Lung (tissue), 12 donors: Measurements from ENCODE around the gene TMEM161B. TPM values are rescaled to one million over a fixed set of nuclear protein-coding genes. Genes with fewer than 3 reads are reported as not detected.

Source experiments
- ATAC-seq: fragments of 200-7000 bp; cut with Tn5 transposase; one replicate; pipeline ENCODE4 v1.9.1; 2020; ENCODE audit warnings: moderate number of reproducible peaks; ENCODE audit not compliant: insufficient read depth, low FRiP score
- DNase-seq, 3 donors: peaks; one replicate each; pipeline ENCODE4 v3.0.0-alpha.2; 2013 to 2017
- H3K27ac ChIP-seq, 2 donors: one replicate each; pipeline ENCODE4 v1.5.1; 2013; ENCODE audit warnings: mild to moderate bottlenecking in 2 of 2, moderate library complexity in 2 of 2, control low read depth in 1 of 2, inconsistent platforms in 1 of 2, low read depth in 1 of 2, low read length in 1 of 2
- H3K27me3 ChIP-seq, 3 donors: one replicate each; pipeline ENCODE4 v1.5.1; 2013; ENCODE audit warnings: low read length in 2 of 3; ENCODE audit not compliant: control insufficient read depth in 3 of 3, insufficient read depth in 3 of 3
- H3K36me3 ChIP-seq, 4 donors: one replicate each; pipeline ENCODE4 v1.5.1; 2013; ENCODE audit warnings: low read length in 4 of 4, mild to moderate bottlenecking in 1 of 4, moderate library complexity in 1 of 4; ENCODE audit not compliant: control insufficient read depth in 4 of 4, insufficient read depth in 4 of 4
- H3K4me1 ChIP-seq, 5 donors: one replicate each; pipeline ENCODE4 v1.5.1; 2013; ENCODE audit warnings: low read length in 5 of 5, mild to moderate bottlenecking in 2 of 5, moderate library complexity in 1 of 5; ENCODE audit not compliant: control insufficient read depth in 5 of 5, insufficient read depth in 5 of 5
- H3K4me3 ChIP-seq: one replicate; pipeline ENCODE4 v1.5.1; 2013; ENCODE audit warnings: mild to moderate bottlenecking, control low read depth, moderate library complexity
- H3K9ac ChIP-seq, 2 donors: one replicate each; pipeline ENCODE4 v1.5.1; 2013; ENCODE audit warnings: low read length in 2 of 2, control low read depth in 1 of 2; ENCODE audit not compliant: insufficient read depth in 1 of 2
- H3K9me3 ChIP-seq, 4 donors: one replicate each; pipeline ENCODE4 v1.5.1; 2013; ENCODE audit warnings: low read length in 3 of 4, mild to moderate bottlenecking in 1 of 4, moderate library complexity in 1 of 4; ENCODE audit not compliant: control insufficient read depth in 4 of 4, insufficient read depth in 3 of 4
- WGBS, 2 donors: extraction: QIAGEN DNeasy Blood & Tissue Kit; methylation state at CpG; one replicate each; pipeline ENCODE4 v1.1.7; 2013; 5-methylcytosine and 5-hydroxymethylcytosine counted together
- polyA plus RNA-seq, 2 donors: library from polyadenylated mRNA; stranded (reverse); fragments of 200-250 nt; gene quantifications; one replicate each; pipeline ENCODE4 v1.2.1, GENCODE V29; 2013
- total RNA-seq, 2 donors: library from RNA; depleted of rRNA in 1 of 2; stranded (reverse); fragments of >200 nt in 1 of 2; gene quantifications; one replicate each; pipeline ENCODE4 v1.2.1, GENCODE V29; 2014 to 2021
- TF ChIP-seq, protein P1 (sequence below): IDR thresholded peaks from 2 replicates; pipeline ENCODE4 v1.5.1; 2012; ENCODE audit warnings: mild to moderate bottlenecking; ENCODE audit errors: control extremely low read depth, extremely low read depth
- donor health status: control.
- donor health status: control.
- donor health status: Bipolar disorder and iron deficiency.
- donor health status: healthy.
- donor health status: DM: yes; HTN: yes; CAD: no.

TMEM161B gene
- total and polyA plus RNA-seq, 4 donors, result 5.2 to 48.4 (median 9.6) TPM

DNA sequence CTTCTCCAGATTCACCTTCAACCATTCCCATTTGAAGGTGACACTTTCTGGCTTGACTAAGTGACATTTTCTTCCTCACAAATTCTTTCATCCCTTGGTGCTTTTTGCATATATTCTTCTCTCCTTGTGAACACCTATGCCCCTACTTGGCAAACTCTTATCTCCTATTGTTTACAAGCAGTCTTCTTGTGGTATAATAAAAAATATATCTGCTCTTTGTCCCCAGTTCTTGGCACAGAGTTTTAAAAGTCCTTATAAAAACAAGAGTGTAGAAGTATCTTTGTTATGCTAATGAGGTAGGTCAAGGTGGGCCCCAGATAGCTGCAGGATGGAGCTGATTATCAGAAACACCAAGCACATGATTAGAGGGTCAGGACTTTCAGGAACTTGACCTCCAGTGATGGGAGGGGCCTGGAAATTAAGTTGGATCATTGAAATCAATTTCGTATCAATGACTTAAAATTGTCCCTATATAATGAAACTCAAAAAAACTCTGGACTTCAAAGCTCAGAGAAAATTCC, 38.0 kb downstream of the TMEM161B start:
- ATAC-seq (no peak), DNase-seq (no peak)
- no peaks in the 10 kb centered on the region for H3K27me3 ChIP-seq
- 95 to 97% methylated on average over 1 of the region's 1 CpG for WGBS, 2 donors
- H3K36me3 ChIP-seq, result peaks cover 3 to 9% (median 3%) of the 10 kb centered on the region in 4 donors
- TF ChIP-seq, protein P1, sequence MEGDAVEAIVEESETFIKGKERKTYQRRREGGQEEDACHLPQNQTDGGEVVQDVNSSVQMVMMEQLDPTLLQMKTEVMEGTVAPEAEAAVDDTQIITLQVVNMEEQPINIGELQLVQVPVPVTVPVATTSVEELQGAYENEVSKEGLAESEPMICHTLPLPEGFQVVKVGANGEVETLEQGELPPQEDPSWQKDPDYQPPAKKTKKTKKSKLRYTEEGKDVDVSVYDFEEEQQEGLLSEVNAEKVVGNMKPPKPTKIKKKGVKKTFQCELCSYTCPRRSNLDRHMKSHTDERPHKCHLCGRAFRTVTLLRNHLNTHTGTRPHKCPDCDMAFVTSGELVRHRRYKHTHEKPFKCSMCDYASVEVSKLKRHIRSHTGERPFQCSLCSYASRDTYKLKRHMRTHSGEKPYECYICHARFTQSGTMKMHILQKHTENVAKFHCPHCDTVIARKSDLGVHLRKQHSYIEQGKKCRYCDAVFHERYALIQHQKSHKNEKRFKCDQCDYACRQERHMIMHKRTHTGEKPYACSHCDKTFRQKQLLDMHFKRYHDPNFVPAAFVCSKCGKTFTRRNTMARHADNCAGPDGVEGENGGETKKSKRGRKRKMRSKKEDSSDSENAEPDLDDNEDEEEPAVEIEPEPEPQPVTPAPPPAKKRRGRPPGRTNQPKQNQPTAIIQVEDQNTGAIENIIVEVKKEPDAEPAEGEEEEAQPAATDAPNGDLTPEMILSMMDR, result no peak
- H3K9me3 ChIP-seq, result no peaks in the 10 kb centered on the region
- no peak overlapping the region for H3K27ac ChIP-seq
- no peak overlapping the region for H3K4me3 ChIP-seq
- peaks cover 0 to 2% (median 0%) of the 10 kb centered on the region in 5 donors for H3K4me1 ChIP-seq
- H3K9ac ChIP-seq, result no peak overlapping the region

DNA sequence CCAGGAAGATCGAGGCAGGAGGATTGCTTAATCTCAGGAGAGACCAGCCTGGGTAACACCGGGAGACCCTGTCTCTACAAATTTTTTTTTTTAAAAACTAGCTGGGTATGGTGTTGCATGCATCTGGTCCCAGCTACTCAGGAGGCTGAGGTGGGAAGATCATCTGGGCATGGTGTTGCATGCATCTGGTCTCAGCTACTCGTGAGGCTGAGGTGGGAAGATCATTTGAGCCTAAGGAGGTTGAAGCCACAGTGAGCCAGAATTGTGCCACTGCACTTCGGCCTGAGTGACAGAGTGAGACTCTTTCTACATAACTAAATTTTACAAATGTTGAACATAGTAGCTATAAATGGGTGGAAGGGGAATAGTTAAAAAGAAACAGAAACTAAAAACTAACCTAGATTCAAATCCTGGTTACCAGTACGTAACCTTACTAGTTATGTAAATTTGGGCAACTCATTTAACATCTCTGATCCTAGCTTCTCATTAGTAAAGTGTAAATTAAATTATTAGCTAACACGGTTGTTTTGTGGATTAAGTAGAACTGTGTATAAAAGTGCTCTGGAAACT, 41.7 kb downstream of the TMEM161B start:
- TF ChIP-seq, protein P1, result no peak
- H3K4me1 ChIP-seq, result peaks cover 0 to 2% (median 0%) of the 10 kb centered on the region in 5 donors
- DNase-seq, result no peak
- no peak for ATAC-seq
- no peaks in the 10 kb centered on the region for H3K9me3 ChIP-seq
- no peak overlapping the region for H3K9ac ChIP-seq
- no peak overlapping the region for H3K4me3 ChIP-seq
- no peak overlapping the region for H3K27ac ChIP-seq
- no peaks in the 10 kb centered on the region for H3K27me3 ChIP-seq
- 87 to 90% methylated on average over 6 of the region's 6 CpGs for WGBS, 2 donors
- H3K36me3 ChIP-seq, result peaks cover 3 to 6% (median 4%) of the 10 kb centered on the region in 4 donors

DNA sequence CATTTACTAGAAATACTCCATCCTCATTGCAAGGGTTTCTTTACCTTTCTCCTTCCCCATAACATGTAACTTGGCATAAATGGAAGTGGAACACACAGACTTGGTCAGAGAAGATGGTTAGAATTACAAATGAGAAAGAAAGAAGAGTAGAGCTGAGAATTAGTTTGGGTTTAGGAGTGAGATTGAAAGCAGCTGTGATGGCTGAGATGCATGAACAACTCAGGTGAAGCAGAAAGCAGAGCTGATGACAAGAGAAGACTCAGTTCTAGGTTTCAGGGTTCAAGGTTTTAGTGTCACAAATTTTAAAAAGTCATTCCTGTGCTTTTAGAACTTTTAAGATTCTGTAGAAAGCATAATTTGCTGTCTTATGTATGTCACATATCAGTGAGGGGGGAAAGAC, 54.0 kb downstream of the TMEM161B start:
- no peak overlapping the region for H3K4me3 ChIP-seq
- no peaks in the 10 kb centered on the region for H3K27me3 ChIP-seq
- peaks cover 0 to 20% (median 7%) of the 10 kb centered on the region in 4 donors for H3K36me3 ChIP-seq
- H3K4me1 ChIP-seq, result no peaks in the 10 kb centered on the region
- H3K27ac ChIP-seq, result no peak overlapping the region
- H3K9me3 ChIP-seq, result no peaks in the 10 kb centered on the region
- H3K9ac ChIP-seq, result no peak overlapping the region
- ATAC-seq (no peak), DNase-seq (no peak)
- TF ChIP-seq, protein P1, result no peak

DNA sequence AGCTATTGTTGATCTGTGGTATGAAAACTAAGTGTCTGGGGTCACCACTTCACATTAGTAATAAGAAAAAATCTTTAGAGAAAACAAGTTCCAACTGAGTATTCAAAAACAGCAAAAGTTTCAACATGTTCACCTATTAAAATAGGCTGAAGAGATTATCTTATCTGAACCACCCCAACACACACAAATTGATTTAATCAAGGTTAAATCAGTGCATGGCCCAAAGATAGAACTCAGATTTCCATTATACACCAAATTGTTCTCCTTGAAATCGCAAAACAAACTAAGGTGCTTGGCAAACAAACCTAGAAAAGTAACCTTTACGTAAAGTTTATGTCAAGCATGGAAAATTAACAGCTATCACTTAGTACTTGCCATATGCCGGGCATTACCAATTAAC, 61.1 kb downstream of the TMEM161B start:
- H3K4me3 ChIP-seq, result no peak overlapping the region
- no peaks in the 10 kb centered on the region for H3K27me3 ChIP-seq
- H3K4me1 ChIP-seq, result no peaks in the 10 kb centered on the region
- no peak overlapping the region for H3K9ac ChIP-seq
- TF ChIP-seq, protein P1, result no peak
- H3K9me3 ChIP-seq, result no peaks in the 10 kb centered on the region
- ATAC-seq (no peak), DNase-seq (no peak)
- peaks cover under 1 to 9% (median 5%) of the 10 kb centered on the region in 4 donors for H3K36me3 ChIP-seq
- 98 to 100% methylated on average over 3 of the region's 3 CpGs for WGBS, 2 donors
- H3K27ac ChIP-seq, result no peak overlapping the region
